HEK293 (cell line): ENCODE measurements around the gene RPGR.

Source experiments
- CTCF ChIA-PET: fragments of 350-600 bp; formaldehyde crosslinking; extraction: SDS; loops from one replicate; lab custom pipeline; 2021; ENCODE audit warnings: antibody characterized with exemption; lab: Yijun Ruan, JAX
- POLR2A ChIA-PET: fragments of 300-600 bp; formaldehyde crosslinking; extraction: SDS; loops from one replicate; lab custom pipeline; 2020; ENCODE audit warnings: antibody characterized with exemption, inconsistent platforms; lab: Yijun Ruan, JAX
- H3K27ac ChIP-seq: fragments of 200-500 bp; sonication (Bioruptor generic); 2 replicates; pipeline ENCODE4 v1.5.1; 2014; ENCODE audit warnings: low read depth, low read length, control low read depth, inconsistent platforms; ENCODE audit errors: extremely low read depth
- H3K36me3 ChIP-seq, 2 experiments: fragments of 200-500 bp in 1 of 2; sonication (Bioruptor generic) in 1 of 2; 1 replicate in 1 of 2; 2 replicates in 1 of 2; pipeline ENCODE4 v1.5.1; 2014 to 2017; ENCODE audit warnings: inconsistent platforms in 2 of 2, low read length in 2 of 2; ENCODE audit not compliant: control insufficient read depth in 2 of 2, insufficient read depth in 1 of 2
- H3K4me1 ChIP-seq: fragments of 200-500 bp; sonication (Bioruptor generic); 2 replicates; pipeline ENCODE4 v1.5.1; 2014; ENCODE audit warnings: mild to moderate bottlenecking, low read length, inconsistent platforms; ENCODE audit not compliant: control insufficient read depth, insufficient read depth
- H3K4me3 ChIP-seq: 2 replicates; pipeline ENCODE4 v1.5.1; 2011; ENCODE audit warnings: low read depth, mild to moderate bottlenecking, control low read depth, low read length, moderate library complexity
- H3K9me3 ChIP-seq: fragments of 200-500 bp; sonication (Bioruptor generic); 2 replicates; pipeline ENCODE4 v1.5.1; 2014; ENCODE audit warnings: low read depth, low read length, inconsistent platforms; ENCODE audit not compliant: control insufficient read depth, insufficient read depth
- GLIS1 ChIP-seq: fragments of 450-650 bp; formaldehyde crosslinking; IDR thresholded peaks from 2 replicates; pipeline ENCODE4 v1.5.1; 2016; ENCODE audit warnings: missing biosample characterization, missing genetic modification characterization
- KLF10 ChIP-seq: fragments of 450-650 bp; IDR thresholded peaks from 2 replicates; pipeline ENCODE4 v1.5.1; 2018; ENCODE audit warnings: missing biosample characterization, mild to moderate bottlenecking, missing genetic modification characterization
- PRDM1 ChIP-seq: fragments of 450-650 bp; formaldehyde crosslinking; IDR thresholded peaks from 2 replicates; pipeline ENCODE4; 2016; ENCODE audit warnings: missing biosample characterization, missing genetic modification characterization
- SCRT1 ChIP-seq: fragments of 450-650 bp; formaldehyde crosslinking; IDR thresholded peaks from 2 replicates; pipeline ENCODE4 v1.5.1; 2016; ENCODE audit warnings: missing biosample characterization, missing genetic modification characterization, borderline replicate concordance
- YY2 ChIP-seq: fragments of 450-650 bp; formaldehyde crosslinking; IDR thresholded peaks from 2 replicates; pipeline ENCODE4 v1.5.1; 2016; ENCODE audit warnings: missing biosample characterization, missing genetic modification characterization
- ZFP69B ChIP-seq: fragments of 450-650 bp; formaldehyde crosslinking; IDR thresholded peaks from 2 replicates; pipeline ENCODE4 v1.5.1; 2016; ENCODE audit warnings: missing biosample characterization, missing genetic modification characterization
- ZNF169 ChIP-seq: fragments of 450-650 bp; formaldehyde crosslinking; IDR thresholded peaks from 2 replicates; pipeline ENCODE4 v1.5.1; 2016; ENCODE audit warnings: missing biosample characterization, missing genetic modification characterization
- ZNF221 ChIP-seq: fragments of 450-650 bp; formaldehyde crosslinking; IDR thresholded peaks from 2 replicates; pipeline ENCODE4 v1.5.1; 2017; ENCODE audit warnings: missing biosample characterization, missing genetic modification characterization, borderline replicate concordance
- ZNF24 ChIP-seq: fragments of 450-650 bp; formaldehyde crosslinking; IDR thresholded peaks from 2 replicates; pipeline ENCODE4 v1.5.1; 2016; ENCODE audit warnings: missing biosample characterization, missing genetic modification characterization
- ZNF248 ChIP-seq: fragments of 450-650 bp; formaldehyde crosslinking; IDR thresholded peaks from 2 replicates; pipeline ENCODE4 v1.5.1; 2017; ENCODE audit warnings: missing biosample characterization, missing genetic modification characterization
- ZNF280D ChIP-seq: fragments of 450-650 bp; formaldehyde crosslinking; IDR thresholded peaks from 2 replicates; pipeline ENCODE4 v1.5.1; 2016; ENCODE audit warnings: missing biosample characterization, missing genetic modification characterization
- ZNF423 ChIP-seq: fragments of 450-650 bp; formaldehyde crosslinking; IDR thresholded peaks from 2 replicates; pipeline ENCODE4 v1.5.1; 2016; ENCODE audit warnings: missing biosample characterization, missing genetic modification characterization
- ZNF426 ChIP-seq: fragments of 450-650 bp; formaldehyde crosslinking; IDR thresholded peaks from 2 replicates; pipeline ENCODE4 v1.5.1; 2017; ENCODE audit warnings: missing biosample characterization, missing genetic modification characterization, mild to moderate bottlenecking, inconsistent platforms, moderate library complexity
- ZNF510 ChIP-seq: fragments of 450-650 bp; formaldehyde crosslinking; IDR thresholded peaks from 2 replicates; pipeline ENCODE4 v1.5.1; 2018; ENCODE audit warnings: mild to moderate bottlenecking, missing genetic modification characterization, missing biosample characterization; ENCODE audit not compliant: insufficient replicate concordance
- ZNF544 ChIP-seq: fragments of 450-650 bp; formaldehyde crosslinking; IDR thresholded peaks from 2 replicates; pipeline ENCODE4 v1.5.0; 2017; ENCODE audit warnings: missing biosample characterization, missing genetic modification characterization
- ZNF621 ChIP-seq: fragments of 450-650 bp; formaldehyde crosslinking; IDR thresholded peaks from 2 replicates; pipeline ENCODE4 v1.5.1; 2017; ENCODE audit warnings: missing biosample characterization, missing genetic modification characterization
- ZNF677 ChIP-seq: fragments of 450-650 bp; IDR thresholded peaks from 2 replicates; pipeline ENCODE4 v1.5.0; 2018; ENCODE audit warnings: missing biosample characterization, mild to moderate bottlenecking, missing genetic modification characterization, moderate library complexity
- ZNF747 ChIP-seq: fragments of 450-650 bp; formaldehyde crosslinking; IDR thresholded peaks from 2 replicates; pipeline ENCODE4 v1.5.1; 2016; ENCODE audit warnings: missing biosample characterization, missing genetic modification characterization
- ZNF768 ChIP-seq: fragments of 450-650 bp; formaldehyde crosslinking; IDR thresholded peaks from 2 replicates; pipeline ENCODE4 v1.5.1; 2018; ENCODE audit warnings: missing biosample characterization, mild to moderate bottlenecking, missing genetic modification characterization
- TF ChIP-seq, protein P1 (sequence below): fragments of 450-650 bp; formaldehyde crosslinking; IDR thresholded peaks from 2 replicates; pipeline ENCODE4 v1.5.0; 2017; ENCODE audit warnings: missing biosample characterization, missing genetic modification characterization, borderline replicate concordance
- TF ChIP-seq, protein P2 (sequence below): fragments of 450-650 bp; formaldehyde crosslinking; IDR thresholded peaks from 2 replicates; pipeline ENCODE4 v1.5.1; 2016; ENCODE audit warnings: missing biosample characterization, missing genetic modification characterization
- TF ChIP-seq, protein P3 (sequence below): fragments of 450-650 bp; formaldehyde crosslinking; IDR thresholded peaks from 2 replicates; pipeline ENCODE4 v1.5.1; 2017; ENCODE audit warnings: missing biosample characterization, missing genetic modification characterization

RPGR gene

DNA sequence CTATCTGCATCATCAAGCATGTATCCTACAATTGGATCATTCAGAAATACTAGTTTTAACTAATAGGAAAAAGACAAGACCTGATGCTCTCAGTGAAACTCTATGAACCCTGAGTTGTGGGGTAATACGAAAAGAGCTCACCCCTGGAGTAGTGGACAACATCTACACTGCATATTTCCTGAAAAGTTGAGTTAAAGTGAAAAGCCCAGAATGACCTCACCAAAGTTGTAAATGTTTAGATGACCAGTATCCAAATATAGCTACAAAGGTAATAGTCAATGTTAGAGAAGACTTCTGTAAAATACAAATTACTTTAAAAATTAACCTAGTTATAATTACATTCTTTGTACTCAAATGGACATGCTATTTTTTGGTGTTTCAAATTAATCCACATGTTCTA lies 53.9 kb downstream of the RPGR start:
- TF ChIP-seq, protein P1, sequence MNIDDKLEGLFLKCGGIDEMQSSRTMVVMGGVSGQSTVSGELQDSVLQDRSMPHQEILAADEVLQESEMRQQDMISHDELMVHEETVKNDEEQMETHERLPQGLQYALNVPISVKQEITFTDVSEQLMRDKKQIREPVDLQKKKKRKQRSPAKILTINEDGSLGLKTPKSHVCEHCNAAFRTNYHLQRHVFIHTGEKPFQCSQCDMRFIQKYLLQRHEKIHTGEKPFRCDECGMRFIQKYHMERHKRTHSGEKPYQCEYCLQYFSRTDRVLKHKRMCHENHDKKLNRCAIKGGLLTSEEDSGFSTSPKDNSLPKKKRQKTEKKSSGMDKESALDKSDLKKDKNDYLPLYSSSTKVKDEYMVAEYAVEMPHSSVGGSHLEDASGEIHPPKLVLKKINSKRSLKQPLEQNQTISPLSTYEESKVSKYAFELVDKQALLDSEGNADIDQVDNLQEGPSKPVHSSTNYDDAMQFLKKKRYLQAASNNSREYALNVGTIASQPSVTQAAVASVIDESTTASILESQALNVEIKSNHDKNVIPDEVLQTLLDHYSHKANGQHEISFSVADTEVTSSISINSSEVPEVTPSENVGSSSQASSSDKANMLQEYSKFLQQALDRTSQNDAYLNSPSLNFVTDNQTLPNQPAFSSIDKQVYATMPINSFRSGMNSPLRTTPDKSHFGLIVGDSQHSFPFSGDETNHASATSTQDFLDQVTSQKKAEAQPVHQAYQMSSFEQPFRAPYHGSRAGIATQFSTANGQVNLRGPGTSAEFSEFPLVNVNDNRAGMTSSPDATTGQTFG, result no peak
- TF ChIP-seq ZNF621 (tag by site-specific recombination) (no peak), GLIS1 (tag by site-specific recombination) (no peak), ZNF510 (tag by site-specific recombination) (no peak), ZNF768 (no peak), ZNF426 (tag by site-specific recombination) (no peak)
- CTCF ChIA-PET, result interaction anchor here (0.7 to 1.6 kb wide), 4 partner anchors 9 to 448 kb away, joined by 3 to 5 read pairs (median 4); no protein-coding TSS in a partner anchor
- POLR2A ChIA-PET, result interaction anchor here (0.5 kb wide), 1 partner anchor 532 kb away, joined by 3 read pairs; no protein-coding TSS in a partner anchor
- no peaks in the 10 kb centered on the region for H3K9me3 ChIP-seq
- no peak overlapping the region for H3K4me3 ChIP-seq
- H3K36me3 ChIP-seq, result no peaks in the 10 kb centered on the region
- H3K27ac ChIP-seq, result no peak overlapping the region
- peaks cover 5% of the 10 kb centered on the region for H3K4me1 ChIP-seq

- no peaks in the 10 kb centered on the region for H3K9me3 ChIP-seq
- CTCF ChIA-PET, result interaction anchor here (3.3 kb wide), 1 partner anchor 11 kb away, joined by 18 read pairs; no protein-coding TSS in a partner anchor
- no peak overlapping the region for H3K27ac ChIP-seq
- H3K36me3 ChIP-seq, result no peaks in the 10 kb centered on the region
- TF ChIP-seq ZNF677 (tag by site-specific recombination) (no peak), SCRT1 (tag by site-specific recombination) (no peak), ZNF768 (no peak), ZNF24 (no peak), KLF10 (tag by site-specific recombination) (no peak), ZNF280D (tag by site-specific recombination) (no peak), YY2 (tag by site-specific recombination) (no peak), ZNF747 (tag by site-specific recombination) (no peak), ZNF544 (tag by site-specific recombination) (no peak), ZNF221 (tag by site-specific recombination) (no peak), ZNF169 (no peak), ZFP69B (tag by site-specific recombination) (no peak), ZNF248 (tag by site-specific recombination) (no peak), ZNF423 (no peak), PRDM1 (tag by site-specific recombination) (no peak)
- TF ChIP-seq, protein P2, sequence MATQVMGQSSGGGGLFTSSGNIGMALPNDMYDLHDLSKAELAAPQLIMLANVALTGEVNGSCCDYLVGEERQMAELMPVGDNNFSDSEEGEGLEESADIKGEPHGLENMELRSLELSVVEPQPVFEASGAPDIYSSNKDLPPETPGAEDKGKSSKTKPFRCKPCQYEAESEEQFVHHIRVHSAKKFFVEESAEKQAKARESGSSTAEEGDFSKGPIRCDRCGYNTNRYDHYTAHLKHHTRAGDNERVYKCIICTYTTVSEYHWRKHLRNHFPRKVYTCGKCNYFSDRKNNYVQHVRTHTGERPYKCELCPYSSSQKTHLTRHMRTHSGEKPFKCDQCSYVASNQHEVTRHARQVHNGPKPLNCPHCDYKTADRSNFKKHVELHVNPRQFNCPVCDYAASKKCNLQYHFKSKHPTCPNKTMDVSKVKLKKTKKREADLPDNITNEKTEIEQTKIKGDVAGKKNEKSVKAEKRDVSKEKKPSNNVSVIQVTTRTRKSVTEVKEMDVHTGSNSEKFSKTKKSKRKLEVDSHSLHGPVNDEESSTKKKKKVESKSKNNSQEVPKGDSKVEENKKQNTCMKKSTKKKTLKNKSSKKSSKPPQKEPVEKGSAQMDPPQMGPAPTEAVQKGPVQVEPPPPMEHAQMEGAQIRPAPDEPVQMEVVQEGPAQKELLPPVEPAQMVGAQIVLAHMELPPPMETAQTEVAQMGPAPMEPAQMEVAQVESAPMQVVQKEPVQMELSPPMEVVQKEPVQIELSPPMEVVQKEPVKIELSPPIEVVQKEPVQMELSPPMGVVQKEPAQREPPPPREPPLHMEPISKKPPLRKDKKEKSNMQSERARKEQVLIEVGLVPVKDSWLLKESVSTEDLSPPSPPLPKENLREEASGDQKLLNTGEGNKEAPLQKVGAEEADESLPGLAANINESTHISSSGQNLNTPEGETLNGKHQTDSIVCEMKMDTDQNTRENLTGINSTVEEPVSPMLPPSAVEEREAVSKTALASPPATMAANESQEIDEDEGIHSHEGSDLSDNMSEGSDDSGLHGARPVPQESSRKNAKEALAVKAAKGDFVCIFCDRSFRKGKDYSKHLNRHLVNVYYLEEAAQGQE (tag by site-specific recombination), result no peak
- TF ChIP-seq, protein P3, sequence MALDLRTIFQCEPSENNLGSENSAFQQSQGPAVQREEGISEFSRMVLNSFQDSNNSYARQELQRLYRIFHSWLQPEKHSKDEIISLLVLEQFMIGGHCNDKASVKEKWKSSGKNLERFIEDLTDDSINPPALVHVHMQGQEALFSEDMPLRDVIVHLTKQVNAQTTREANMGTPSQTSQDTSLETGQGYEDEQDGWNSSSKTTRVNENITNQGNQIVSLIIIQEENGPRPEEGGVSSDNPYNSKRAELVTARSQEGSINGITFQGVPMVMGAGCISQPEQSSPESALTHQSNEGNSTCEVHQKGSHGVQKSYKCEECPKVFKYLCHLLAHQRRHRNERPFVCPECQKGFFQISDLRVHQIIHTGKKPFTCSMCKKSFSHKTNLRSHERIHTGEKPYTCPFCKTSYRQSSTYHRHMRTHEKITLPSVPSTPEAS (tag by site-specific recombination), result no peak
- POLR2A ChIA-PET, result no interaction called here
- no peaks in the 10 kb centered on the region for H3K4me1 ChIP-seq
- no peak overlapping the region for H3K4me3 ChIP-seq
Measured at GRCh38 chrX:38271154-38271716, 56.1 kb downstream of the RPGR start.
